Measurements from ENCODE around the gene MYO1C. TPM values are rescaled to one million over a fixed set of nuclear protein-coding genes. Genes with fewer than 3 reads are reported as not detected.

The MYO1C gene
- total RNA-seq (2011; cell fraction: chromatin; rRNA removed; ENCODE audit: low replicate concordance), result 62.3 and 168 TPM in 2 replicates
- total RNA-seq (2011; cell fraction: nucleolus; rRNA removed), result 61.3 and 72.2 TPM in 2 replicates
- total RNA-seq (2011; cell fraction: nucleoplasm; rRNA removed), result 63.9 and 80.0 TPM in 2 replicates
- 11.6 and 16.2 TPM in 2 replicates for total RNA-seq (2014; rRNA removed)
- total RNA-seq (2014; rRNA removed; fragmentation: Illumina TruSeq; extraction: Trizol), result 5.1 and 9.1 TPM in 2 replicates
- 9.3 and 11.6 TPM in 2 replicates for total RNA-seq (2015; rRNA removed; fragmentation: Illumina TruSeq; extraction: Trizol)
- 31.4 and 32.5 TPM in 2 replicates for total RNA-seq (2021)
- 14.8 and 19.1 TPM in 2 replicates for polyA plus RNA-seq (2011; rRNA removed)
- polyA plus RNA-seq (2011; cell fraction: cytosol; rRNA removed), result 10.3 and 16.8 TPM in 2 replicates
- polyA plus RNA-seq (2011; cell fraction: nucleus; rRNA removed), result 42.0 and 49.2 TPM in 2 replicates
- polyA plus RNA-seq (2012), result 20.0 and 32.7 TPM in 2 replicates
- polyA plus RNA-seq (2014; fragmentation: Illumina TruSeq; extraction: Trizol), result 16.4 and 20.3 TPM in 2 replicates
- polyA plus RNA-seq (2014; fragmentation: Nextera tagmentation; extraction: Ambion mirVana), result under 1 TPM; 0.46 to 0.78 TPM
- polyA plus RNA-seq (2014; rRNA removed), result 12.7 and 16.6 TPM in 2 replicates
- 29.7 and 38.7 TPM in 2 replicates for polyA minus RNA-seq (2011; rRNA and poly(A)+ RNA removed)
- 24.1 and 28.1 TPM in 2 replicates for polyA minus RNA-seq (2011; cell fraction: cytosol; rRNA and poly(A)+ RNA removed)
- polyA minus RNA-seq (2011; cell fraction: nucleus; rRNA and poly(A)+ RNA removed), result 19.0 and 27.8 TPM in 2 replicates
- Bru-seq, nascent RNA, result percentile 50 among the genes with signal in this experiment
- percentile 52 among the genes with signal in this experiment for BruChase-seq, experiment 1, labeled RNA remaining after a 2-hour chase
- percentile 56 among the genes with signal in this experiment for BruChase-seq, experiment 2, labeled RNA remaining after a 6-hour chase
- long read RNA-seq, experiment 1, full-length matches to known transcripts, result 16 of 69 reads
- long read RNA-seq, experiment 1, partial matches to known transcripts, result 31 of 69 reads
- long read RNA-seq, experiment 1, other reads (novel, unspliced or antisense), result 22 of 69 reads
- long read RNA-seq, experiment 2, full-length matches to known transcripts, result 5 of 30 reads
- long read RNA-seq, experiment 2, partial matches to known transcripts, result 10 of 30 reads
- long read RNA-seq, experiment 2, other reads (novel, unspliced or antisense), result 15 of 30 reads
- long read RNA-seq, experiment 3, full-length matches to known transcripts, result 1 of 3 reads
- long read RNA-seq, experiment 3, partial matches to known transcripts, result 1 of 3 reads
- long read RNA-seq, experiment 3, other reads (novel, unspliced or antisense), result 1 of 3 reads

- H4K20me1 ChIP-seq (replicated peaks; ENCODE audit: control insufficient read depth, insufficient read depth, low read length), result no peaks in the 10 kb centered on the region
- in situ Hi-C loops (cut with MboI) (no loop called here), intact Hi-C loops (cut with micrococcal nuclease) (no loop called here)
- H3K9ac ChIP-seq (ENCODE audit: insufficient read depth in 1 of 2, low read depth in 2 of 2, low read length in 2 of 2), result peak within 1 kb of the TSS; percentile 57 to 88
- H3K9me1 ChIP-seq (ENCODE audit: control insufficient read depth, insufficient read depth, low read length), result no peaks in the 10 kb centered on the region
- FAIRE-seq (no peak), ATAC-seq (no peak), DNase-seq (ENCODE audit: extremely low read depth in 1 of 4, low spot score in 3 of 4) (no peak)
- BruUV-seq (replicated peaks), result no TSS peak
- 55% methylated on average over 17 of the region's 35 CpGs for WGBS (ENCODE audit: insufficient coverage, low coverage, missing lambda C conversion rate)
- H2AFZ ChIP-seq (ENCODE audit: low read depth, low read length), result peak within 1 kb of the TSS; percentile 55
- peak within 1 kb of the TSS; percentile 37 for H3K4me2 ChIP-seq (ENCODE audit: insufficient read depth, low read length)
- POLR2A ChIA-PET, result interaction anchor here (0.8 to 1.6 kb wide), 4 partner anchors 19 to 113 kb away, joined by 3 to 7 read pairs (median 4); no protein-coding TSS in a partner anchor
- CTCF ChIA-PET (ENCODE audit: low intra/inter-chr PET ratio), result no interaction called here
- peak within 1 kb of the TSS; percentile 63 for H3K4me3 ChIP-seq
- H3K27ac ChIP-seq (ENCODE audit: extremely low read depth, low read depth, low read length), result peak within 1 kb of the TSS; percentile 41; the same call in 1 of the 3 replicates
- no peaks in the 10 kb centered on the region for H3K9me3 ChIP-seq (replicated peaks; ENCODE audit: control insufficient read depth, insufficient read depth, low read depth, low read length)
- no peaks in the 10 kb centered on the region for H3K27me3 ChIP-seq (ENCODE audit: control insufficient read depth in 2 of 2, insufficient read depth in 2 of 2, low read length in 2 of 2)
- no peaks in the 10 kb centered on the region for H3K36me3 ChIP-seq (ENCODE audit: control insufficient read depth, insufficient read depth, low read length)
- peaks cover 9 to 60% of the 10 kb centered on the region in 2 experiments; a peak in 4 of 5 replicates for H3K4me1 ChIP-seq (replicated peaks in 1 of 2; ENCODE audit: control insufficient read depth in 2 of 2, insufficient read depth in 2 of 2, low read length in 2 of 2)
- peaks cover 13% of the 10 kb centered on the region for H3K79me2 ChIP-seq (ENCODE audit: control insufficient read depth, insufficient read depth, low read length)
- TF ChIP-seq ZBTB12 (CRISPR knock-in tag; IDR thresholded peaks at IDR 0.05), result no peak
- no peak for TF ChIP-seq SMC3 (conservative IDR thresholded peaks at IDR 0.05; ENCODE audit: insufficient read depth, low read depth, low read length)
- no peak for TF ChIP-seq GTF2B (IDR thresholded peaks at IDR 0.05; ENCODE audit: extremely low read depth, insufficient read length)
- TF ChIP-seq MIER1 (IDR thresholded peaks at IDR 0.05; ENCODE audit: low read depth), result no peak
- no peak for TF ChIP-seq NR0B1 (IDR thresholded peaks at IDR 0.05; ENCODE audit: partially characterized antibody)
- TF ChIP-seq ZNF263 (CRISPR knock-in tag; IDR thresholded peaks at IDR 0.05; ENCODE audit: borderline replicate concordance), result no peak
- no peak for TF ChIP-seq NFE2 (IDR thresholded peaks at IDR 0.05; ENCODE audit: low read depth)
- 0 out of 2 replicates have a peak, but pooled peaks have one; percentile 39 for TF ChIP-seq KAT7 (CRISPR knock-in tag; IDR thresholded peaks at IDR 0.05; ENCODE audit: borderline replicate concordance)
These were observed at the start of gene MYO1C for GRCh38 chr17:1492249-1493206. TSS of gene MYO1C (minus strand) at chr17:1492686. CDS start at chr17:1492487, 199 bp downstream.
